WTC11 (cell line): ENCODE measurements around the gene C19orf67. TPM values are rescaled to one million over a fixed set of nuclear protein-coding genes. Genes with fewer than 3 reads are reported as not detected.
A peak's percentile ranks its signal among the peaks of the same experiment; 100 is the strongest.

Source experiments
- ATAC-seq: fragments of 200-7000 bp; cut with Tn5 transposase; 2 replicates; pipeline ENCODE4 v1.10.0; 2021; ENCODE audit warnings: mild to moderate bottlenecking, moderate library complexity
- CTCF ChIA-PET: fragments of 300-600 bp; sonication (Branson Sonifier 250); formaldehyde crosslinking; loops from one replicate; lab custom pipeline; 2021; ENCODE audit warnings: antibody characterized with exemption; lab: Charles Lee
- POLR2A ChIA-PET: fragments of 350-600 bp; sonication (Branson Sonifier 250); formaldehyde crosslinking; loops from one replicate; lab custom pipeline; 2021; ENCODE audit warnings: antibody characterized with exemption; lab: Charles Lee
- DNase-seq: peaks from one replicate; pipeline ENCODE4 v3.0.0; 2021; ENCODE audit warnings: low spot score
- H3K27ac Mint-ChIP-seq: 2 replicates; pipeline ENCODE4 v1.8.0; 2021; ENCODE audit warnings: mixed read lengths
- H3K27me3 Mint-ChIP-seq: 2 replicates; pipeline ENCODE4 v1.8.0; 2021; ENCODE audit warnings: low read depth, mild to moderate bottlenecking, moderate library complexity, mixed read lengths
- H3K36me3 Mint-ChIP-seq: 2 replicates; pipeline ENCODE4 v1.8.0; 2021; ENCODE audit warnings: mixed read lengths
- H3K4me1 Mint-ChIP-seq: 2 replicates; pipeline ENCODE4 v1.8.0; 2022; ENCODE audit warnings: mixed read lengths
- H3K4me3 Mint-ChIP-seq: 2 replicates; pipeline ENCODE4 v1.8.0; 2021; ENCODE audit warnings: mild to moderate bottlenecking, moderate library complexity, mixed read lengths
- H3K9me3 Mint-ChIP-seq: 2 replicates; pipeline ENCODE4 v1.8.0; 2021; ENCODE audit warnings: mixed read lengths
- AFF4 ChIP-seq: sonication (generic); formaldehyde crosslinking; IDR thresholded peaks from 2 replicates; pipeline ENCODE4 v1.8.1; 2023; ENCODE audit warnings: mild to moderate bottlenecking, missing genetic modification reagents, borderline replicate concordance
- ARID4B ChIP-seq: sonication (generic); formaldehyde crosslinking; IDR thresholded peaks from 2 replicates; pipeline ENCODE4 v1.8.0; 2023; ENCODE audit warnings: missing genetic modification reagents, mild to moderate bottlenecking, borderline replicate concordance
- CBFB ChIP-seq: sonication (generic); formaldehyde crosslinking; IDR thresholded peaks from 2 replicates; pipeline ENCODE4 v1.8.1; 2022; ENCODE audit warnings: mild to moderate bottlenecking, low read depth, missing genetic modification reagents
- GABPB1 ChIP-seq: sonication (generic); formaldehyde crosslinking; IDR thresholded peaks from 2 replicates; pipeline ENCODE4 v1.8.1; 2023; ENCODE audit warnings: mild to moderate bottlenecking, missing genetic modification reagents
- SP1 ChIP-seq: sonication (generic); formaldehyde crosslinking; conservative IDR thresholded peaks from 2 replicates; pipeline ENCODE4 v1.8.1; 2022; ENCODE audit warnings: missing genetic modification reagents
- STAT6 ChIP-seq: sonication (generic); formaldehyde crosslinking; conservative IDR thresholded peaks from 2 replicates; pipeline ENCODE4 v1.8.1; 2023; ENCODE audit warnings: mild to moderate bottlenecking, low read depth, missing genetic modification reagents, moderate library complexity
- ZNF263 ChIP-seq: sonication (generic); formaldehyde crosslinking; IDR thresholded peaks from 2 replicates; pipeline ENCODE4 v1.8.1; 2022; ENCODE audit warnings: low read depth, mild to moderate bottlenecking, moderate library complexity, missing genetic modification reagents
- ZNF317 ChIP-seq: sonication (generic); formaldehyde crosslinking; IDR thresholded peaks from 2 replicates; pipeline ENCODE4 v1.8.1; 2023; ENCODE audit warnings: low read depth, mild to moderate bottlenecking, moderate library complexity, missing genetic modification reagents, borderline replicate concordance
- ZNF396 ChIP-seq: fragments of 250-450 bp; sonication (Bioruptor Pico); IDR thresholded peaks from 2 replicates; pipeline ENCODE4 v1.8.0; 2021; ENCODE audit warnings: mild to moderate bottlenecking, moderate library complexity, borderline replicate concordance
- ZNF416 ChIP-seq: fragments of 250-450 bp; sonication (Bioruptor Pico); IDR thresholded peaks from 2 replicates; pipeline ENCODE4 v1.9.0; 2021; ENCODE audit warnings: mild to moderate bottlenecking, inconsistent platforms
- ZNF425 ChIP-seq: fragments of 250-450 bp; sonication (Bioruptor Pico); conservative IDR thresholded peaks from 2 replicates; pipeline ENCODE4 v1.9.0; 2021; ENCODE audit warnings: mild to moderate bottlenecking
- ZNF671 ChIP-seq: fragments of 250-450 bp; sonication (Bioruptor Pico); IDR thresholded peaks from 2 replicates; pipeline ENCODE4 v1.8.0; 2021; ENCODE audit warnings: mild to moderate bottlenecking
- total RNA-seq: library from RNA; stranded (reverse); gene quantifications from 3 replicates; pipeline ENCODE4 v1.2.3, GENCODE V29; 2021
- TF ChIP-seq, protein P1 (sequence below): sonication (generic); formaldehyde crosslinking; IDR thresholded peaks from 2 replicates; pipeline ENCODE4 v1.8.1; 2023; ENCODE audit warnings: mild to moderate bottlenecking, moderate library complexity, missing genetic modification reagents
- TF ChIP-seq, protein P2 (sequence below): sonication (generic); formaldehyde crosslinking; IDR thresholded peaks from 2 replicates; pipeline ENCODE4 v1.8.1; 2022; ENCODE audit warnings: mild to moderate bottlenecking, missing genetic modification reagents, moderate library complexity, borderline replicate concordance
- TF ChIP-seq, protein P3 (sequence below): sonication (generic); formaldehyde crosslinking; IDR thresholded peaks from 2 replicates; pipeline ENCODE4 v1.8.1; 2022; ENCODE audit warnings: low read depth, missing genetic modification reagents, borderline replicate concordance
- TF ChIP-seq, protein P4 (sequence below): sonication (generic); formaldehyde crosslinking; IDR thresholded peaks from 2 replicates; pipeline ENCODE4 v1.8.0; 2023; ENCODE audit warnings: missing genetic modification reagents

The C19orf67 gene
- total RNA-seq, 1 experiment from 2014 or later = 0.35 TPM

DNA sequence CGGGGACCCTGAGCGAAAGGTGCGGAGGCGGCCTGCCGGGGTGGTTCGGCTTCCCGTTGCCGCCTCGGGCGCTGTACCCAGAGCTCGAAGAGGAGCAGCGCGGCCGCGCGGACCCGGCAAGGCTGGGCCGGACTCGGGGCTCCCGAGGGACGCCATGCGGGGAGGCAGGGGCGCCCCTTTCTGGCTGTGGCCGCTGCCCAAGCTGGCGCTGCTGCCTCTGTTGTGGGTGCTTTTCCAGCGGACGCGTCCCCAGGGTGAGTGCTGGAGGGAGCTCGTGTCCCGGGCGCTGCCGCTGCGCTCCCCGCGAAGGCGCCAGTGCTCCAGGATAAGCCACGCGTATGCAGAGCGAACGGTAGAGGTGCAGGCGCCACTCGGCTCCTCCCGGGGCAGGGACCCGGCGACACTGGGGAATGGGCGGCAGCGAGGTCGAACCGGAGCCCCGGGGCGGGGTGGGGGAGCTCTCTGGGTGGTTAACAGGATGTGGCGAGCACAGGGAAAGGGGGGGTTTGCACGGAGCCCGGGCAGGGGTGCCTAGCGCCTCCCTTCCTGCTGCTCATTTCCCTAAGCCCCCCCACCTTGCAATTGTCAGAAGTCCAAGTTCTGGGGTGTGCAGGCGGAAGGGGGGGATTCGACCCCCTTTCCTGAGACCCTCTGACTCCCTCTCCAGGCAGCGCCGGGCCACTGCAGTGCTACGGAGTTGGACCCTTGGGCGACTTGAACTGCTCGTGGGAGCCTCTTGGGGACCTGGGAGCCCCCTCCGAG lies 53.7 kb downstream of the C19orf67 start, which contains the start of gene IL27RA:
Gene IL27RA, plus strand, starts transcription at position 44 of the 762 bp plus-strand sequence. Its CDS starts 111 bp downstream, at position 155.
- Mint-ChIP-seq H3K36me3 (no peaks in the 10 kb centered on the region), H3K9me3 (no peaks in the 10 kb centered on the region), H3K4me1 (peaks cover 5% of the 10 kb centered on the region), H3K27ac (0 out of 2 replicates have a peak within 1 kb of the TSS, but pooled peaks have one; percentile 53), H3K27me3 (peaks cover 15% of the 10 kb centered on the region), H3K4me3 (peak within 1 kb of the TSS; percentile 77)
- ChIA-PET POLR2A (interaction anchor here (0.6 to 1.9 kb wide), 8 partner anchors 10 to 79 kb away, joined by 3 to 8 read pairs (median 4); partner anchors contain the start of genes DCAF15 and RFX1), CTCF (interaction anchor here (0.7 to 3.9 kb wide), 40 partner anchors 10 to 331 kb away, joined by 3 to 42 read pairs (median 6); partner anchors contain the start of genes DCAF15, MISP3, PODNL1 and RFX1)
- peak; percentile 80 for DNase-seq
- peak; percentile 76 for ATAC-seq
- TF ChIP-seq ZNF396 (no peak), ZNF425 (CRISPR knock-in tag) (no peak), SP1 (CRISPR knock-in tag) (no peak; the same call in 1 of the 2 replicates), ARID4B (CRISPR knock-in tag) (0 out of 2 replicates have a peak, but pooled peaks have one; percentile 58), ZNF317 (CRISPR knock-in tag) (no peak), STAT6 (CRISPR knock-in tag) (no peak), ZNF263 (CRISPR knock-in tag) (no peak), ZNF416 (CRISPR knock-in tag) (no peak), GABPB1 (CRISPR knock-in tag) (no peak; the same call in 1 of the 2 replicates), AFF4 (CRISPR knock-in tag) (no peak), CBFB (CRISPR knock-in tag) (no peak), ZNF671 (CRISPR knock-in tag) (no peak)
- TF ChIP-seq, protein P1, sequence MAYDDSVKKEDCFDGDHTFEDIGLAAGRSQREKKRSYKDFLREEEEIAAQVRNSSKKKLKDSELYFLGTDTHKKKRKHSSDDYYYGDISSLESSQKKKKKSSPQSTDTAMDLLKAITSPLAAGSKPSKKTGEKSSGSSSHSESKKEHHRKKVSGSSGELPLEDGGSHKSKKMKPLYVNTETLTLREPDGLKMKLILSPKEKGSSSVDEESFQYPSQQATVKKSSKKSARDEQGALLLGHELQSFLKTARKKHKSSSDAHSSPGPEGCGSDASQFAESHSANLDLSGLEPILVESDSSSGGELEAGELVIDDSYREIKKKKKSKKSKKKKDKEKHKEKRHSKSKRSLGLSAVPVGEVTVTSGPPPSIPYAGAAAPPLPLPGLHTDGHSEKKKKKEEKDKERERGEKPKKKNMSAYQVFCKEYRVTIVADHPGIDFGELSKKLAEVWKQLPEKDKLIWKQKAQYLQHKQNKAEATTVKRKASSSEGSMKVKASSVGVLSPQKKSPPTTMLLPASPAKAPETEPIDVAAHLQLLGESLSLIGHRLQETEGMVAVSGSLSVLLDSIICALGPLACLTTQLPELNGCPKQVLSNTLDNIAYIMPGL (CRISPR knock-in tag) = peak; percentile 94
- TF ChIP-seq, protein P2, sequence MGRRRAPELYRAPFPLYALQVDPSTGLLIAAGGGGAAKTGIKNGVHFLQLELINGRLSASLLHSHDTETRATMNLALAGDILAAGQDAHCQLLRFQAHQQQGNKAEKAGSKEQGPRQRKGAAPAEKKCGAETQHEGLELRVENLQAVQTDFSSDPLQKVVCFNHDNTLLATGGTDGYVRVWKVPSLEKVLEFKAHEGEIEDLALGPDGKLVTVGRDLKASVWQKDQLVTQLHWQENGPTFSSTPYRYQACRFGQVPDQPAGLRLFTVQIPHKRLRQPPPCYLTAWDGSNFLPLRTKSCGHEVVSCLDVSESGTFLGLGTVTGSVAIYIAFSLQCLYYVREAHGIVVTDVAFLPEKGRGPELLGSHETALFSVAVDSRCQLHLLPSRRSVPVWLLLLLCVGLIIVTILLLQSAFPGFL (CRISPR knock-in tag) = no peak
- TF ChIP-seq, protein P3, sequence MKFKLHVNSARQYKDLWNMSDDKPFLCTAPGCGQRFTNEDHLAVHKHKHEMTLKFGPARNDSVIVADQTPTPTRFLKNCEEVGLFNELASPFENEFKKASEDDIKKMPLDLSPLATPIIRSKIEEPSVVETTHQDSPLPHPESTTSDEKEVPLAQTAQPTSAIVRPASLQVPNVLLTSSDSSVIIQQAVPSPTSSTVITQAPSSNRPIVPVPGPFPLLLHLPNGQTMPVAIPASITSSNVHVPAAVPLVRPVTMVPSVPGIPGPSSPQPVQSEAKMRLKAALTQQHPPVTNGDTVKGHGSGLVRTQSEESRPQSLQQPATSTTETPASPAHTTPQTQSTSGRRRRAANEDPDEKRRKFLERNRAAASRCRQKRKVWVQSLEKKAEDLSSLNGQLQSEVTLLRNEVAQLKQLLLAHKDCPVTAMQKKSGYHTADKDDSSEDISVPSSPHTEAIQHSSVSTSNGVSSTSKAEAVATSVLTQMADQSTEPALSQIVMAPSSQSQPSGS (CRISPR knock-in tag) = no peak
- TF ChIP-seq, protein P4, sequence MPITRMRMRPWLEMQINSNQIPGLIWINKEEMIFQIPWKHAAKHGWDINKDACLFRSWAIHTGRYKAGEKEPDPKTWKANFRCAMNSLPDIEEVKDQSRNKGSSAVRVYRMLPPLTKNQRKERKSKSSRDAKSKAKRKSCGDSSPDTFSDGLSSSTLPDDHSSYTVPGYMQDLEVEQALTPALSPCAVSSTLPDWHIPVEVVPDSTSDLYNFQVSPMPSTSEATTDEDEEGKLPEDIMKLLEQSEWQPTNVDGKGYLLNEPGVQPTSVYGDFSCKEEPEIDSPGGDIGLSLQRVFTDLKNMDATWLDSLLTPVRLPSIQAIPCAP (CRISPR knock-in tag) = peak; percentile 48; the same call in 1 of the 2 replicates
